ENCODE data around the gene TAF11L4. TPM values are rescaled to one million over a fixed set of nuclear protein-coding genes. Genes with fewer than 3 reads are reported as not detected.
"Not testable (repeated sequence)": the region's sequence is repeated elsewhere in the genome, so short reads cannot be mapped to it uniquely, and the experiment has no call there.

TAF11L4 gene
- total RNA-seq, 3 donors from 2014 or later (not counting 1 experiment from before 2014, with no cell fraction given) = not detected

DNA sequence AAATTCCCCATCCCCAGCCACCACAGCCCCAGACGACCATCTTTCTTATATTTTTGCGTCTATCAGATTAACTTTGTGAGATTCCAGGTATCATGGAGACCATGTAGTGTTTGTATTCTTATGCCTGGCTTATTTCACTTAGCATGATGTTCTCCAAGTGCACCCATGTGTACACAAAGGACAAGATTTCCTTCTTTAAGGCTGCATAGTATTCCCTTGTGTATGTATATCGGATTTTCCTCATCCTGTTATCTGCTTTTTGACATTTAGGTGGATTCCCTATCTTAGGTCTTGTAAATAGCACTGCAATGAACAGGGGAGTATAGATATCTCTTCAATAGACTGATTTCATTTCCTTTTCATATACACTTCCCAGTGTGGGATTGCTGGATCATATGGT lies 28.8 kb upstream of the TAF11L4 start:
- no peak overlapping the region for H3K4me3 Mint-ChIP-seq
- H3K4me3 ChIP-seq (ENCODE audit: low read length) = no peak overlapping the region
- no peaks in the 10 kb centered on the region for H3K27me3 Mint-ChIP-seq (ENCODE audit: low read depth in 2 of 2)
- peaks cover 11 to 19% of the 10 kb centered on the region in 2 donors for H3K9me3 Mint-ChIP-seq
- TF ChIP-seq, protein P1, sequence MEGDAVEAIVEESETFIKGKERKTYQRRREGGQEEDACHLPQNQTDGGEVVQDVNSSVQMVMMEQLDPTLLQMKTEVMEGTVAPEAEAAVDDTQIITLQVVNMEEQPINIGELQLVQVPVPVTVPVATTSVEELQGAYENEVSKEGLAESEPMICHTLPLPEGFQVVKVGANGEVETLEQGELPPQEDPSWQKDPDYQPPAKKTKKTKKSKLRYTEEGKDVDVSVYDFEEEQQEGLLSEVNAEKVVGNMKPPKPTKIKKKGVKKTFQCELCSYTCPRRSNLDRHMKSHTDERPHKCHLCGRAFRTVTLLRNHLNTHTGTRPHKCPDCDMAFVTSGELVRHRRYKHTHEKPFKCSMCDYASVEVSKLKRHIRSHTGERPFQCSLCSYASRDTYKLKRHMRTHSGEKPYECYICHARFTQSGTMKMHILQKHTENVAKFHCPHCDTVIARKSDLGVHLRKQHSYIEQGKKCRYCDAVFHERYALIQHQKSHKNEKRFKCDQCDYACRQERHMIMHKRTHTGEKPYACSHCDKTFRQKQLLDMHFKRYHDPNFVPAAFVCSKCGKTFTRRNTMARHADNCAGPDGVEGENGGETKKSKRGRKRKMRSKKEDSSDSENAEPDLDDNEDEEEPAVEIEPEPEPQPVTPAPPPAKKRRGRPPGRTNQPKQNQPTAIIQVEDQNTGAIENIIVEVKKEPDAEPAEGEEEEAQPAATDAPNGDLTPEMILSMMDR (IDR thresholded peaks at IDR 0.05) = no peak
- intact Hi-C loops (cut with micrococcal nuclease) = no loop called here
- DNase-seq (no peak), ATAC-seq (no peak)
- no peaks in the 10 kb centered on the region for H3K4me1 ChIP-seq (ENCODE audit: control insufficient read depth, insufficient read depth, low read length)
- H3K27ac Mint-ChIP-seq = no peak overlapping the region
- H3K9me3 ChIP-seq (ENCODE audit: control insufficient read depth, insufficient read depth, low read length) = peaks cover 3% of the 10 kb centered on the region
- H3K36me3 ChIP-seq (ENCODE audit: control insufficient read depth, insufficient read depth, low read length) = no peaks in the 10 kb centered on the region
- no peak overlapping the region for H3K27ac ChIP-seq (ENCODE audit: low read length)
- H3K27me3 ChIP-seq (ENCODE audit: control insufficient read depth, insufficient read depth, low read length) = no peaks in the 10 kb centered on the region
- WGBS (ENCODE audit: insufficient coverage) = 100% methylated on average over 3 of the region's 3 CpGs
- no peaks in the 10 kb centered on the region for H3K4me1 Mint-ChIP-seq
- peaks cover 20% of the 10 kb centered on the region for H3K36me3 Mint-ChIP-seq

DNA sequence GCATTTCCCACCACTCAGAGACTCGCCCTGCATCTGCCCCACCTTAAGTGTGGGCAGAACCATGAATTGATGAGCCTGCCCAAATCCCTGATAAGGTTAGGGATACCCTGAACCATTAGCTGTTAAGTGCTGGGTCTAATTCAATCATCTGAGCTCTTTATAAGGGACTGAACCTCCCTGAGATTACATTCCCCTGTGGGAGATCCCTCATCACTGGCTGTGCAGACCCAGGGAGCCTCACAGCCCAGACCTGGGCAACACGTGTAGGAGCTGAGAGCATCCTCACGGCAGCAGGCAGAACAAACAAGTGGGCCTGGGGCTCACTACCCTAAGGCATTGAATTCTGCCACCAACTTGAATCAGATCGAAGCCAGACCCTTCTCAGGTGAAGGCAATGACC lies 24.2 kb upstream of the TAF11L4 start:
- TF ChIP-seq, protein P1 (IDR thresholded peaks at IDR 0.05) = no peak
- Mint-ChIP-seq H3K36me3 (peaks cover 13% of the 10 kb centered on the region), H3K9me3 (peaks cover 19% of the 10 kb centered on the region in 2 donors), H3K27me3 (ENCODE audit: low read depth in 2 of 2) (no peaks in the 10 kb centered on the region), H3K4me1 (no peaks in the 10 kb centered on the region), H3K27ac (no peak overlapping the region), H3K4me3 (no peak overlapping the region)
- intact Hi-C loops (cut with micrococcal nuclease) = no loop called here
- DNase-seq = no peak
- Histone ChIP-seq H3K27me3 (ENCODE audit: control insufficient read depth, insufficient read depth, low read length) (no peaks in the 10 kb centered on the region), H3K36me3 (ENCODE audit: control insufficient read depth, insufficient read depth, low read length) (no peaks in the 10 kb centered on the region), H3K4me3 (ENCODE audit: low read length) (no peak overlapping the region), H3K27ac (ENCODE audit: low read length) (no peak overlapping the region), H3K4me1 (ENCODE audit: control insufficient read depth, insufficient read depth, low read length) (no peaks in the 10 kb centered on the region), H3K9me3 (ENCODE audit: control insufficient read depth, insufficient read depth, low read length) (no peaks in the 10 kb centered on the region)
- 72% methylated on average over 4 of the region's 4 CpGs for WGBS (ENCODE audit: insufficient coverage)
- no peak for ATAC-seq

DNA sequence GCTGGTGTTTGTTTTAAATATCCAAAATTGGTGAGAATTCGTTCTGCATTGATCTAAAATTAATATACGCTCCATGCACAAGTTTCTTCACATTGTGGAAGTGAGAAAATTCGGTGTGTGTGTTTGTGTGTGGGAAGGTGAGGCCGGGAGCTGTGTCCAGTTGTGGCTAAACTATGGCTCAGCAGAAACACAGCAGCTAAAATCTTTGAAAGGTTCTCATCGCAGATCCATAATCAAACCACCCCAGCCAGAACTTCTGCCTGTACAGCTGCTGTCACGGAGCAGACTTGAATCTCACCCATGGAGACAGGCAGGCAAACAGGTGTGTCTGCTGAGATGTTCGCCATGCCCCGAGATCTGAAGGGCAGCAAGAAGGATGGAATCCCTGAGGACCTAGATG lies 23.7 kb upstream of the TAF11L4 start, which contains the start of gene TAF11L2:
Gene TAF11L2 (plus strand): TSS at position 301 of the 400 bp plus-strand sequence.
- WGBS (ENCODE audit: insufficient coverage) = 84% methylated on average over 8 of the region's 8 CpGs
- H3K4me3 Mint-ChIP-seq; ATAC-seq; DNase-seq; H3K36me3 ChIP-seq (ENCODE audit: control insufficient read depth, insufficient read depth, low read length); H3K27ac Mint-ChIP-seq; H3K36me3 Mint-ChIP-seq; H3K27ac ChIP-seq (ENCODE audit: low read length); H3K4me1 Mint-ChIP-seq; H3K4me1 ChIP-seq (ENCODE audit: control insufficient read depth, insufficient read depth, low read length); H3K27me3 ChIP-seq (ENCODE audit: control insufficient read depth, insufficient read depth, low read length); H3K27me3 Mint-ChIP-seq (ENCODE audit: low read depth in 2 of 2); H3K9me3 ChIP-seq (ENCODE audit: control insufficient read depth, insufficient read depth, low read length); intact Hi-C loops (cut with micrococcal nuclease); H3K4me3 ChIP-seq (ENCODE audit: low read length): not testable (repeated sequence)
- H3K9me3 Mint-ChIP-seq = peaks cover 14 to 15% of the 10 kb centered on the region in 2 donors

DNA sequence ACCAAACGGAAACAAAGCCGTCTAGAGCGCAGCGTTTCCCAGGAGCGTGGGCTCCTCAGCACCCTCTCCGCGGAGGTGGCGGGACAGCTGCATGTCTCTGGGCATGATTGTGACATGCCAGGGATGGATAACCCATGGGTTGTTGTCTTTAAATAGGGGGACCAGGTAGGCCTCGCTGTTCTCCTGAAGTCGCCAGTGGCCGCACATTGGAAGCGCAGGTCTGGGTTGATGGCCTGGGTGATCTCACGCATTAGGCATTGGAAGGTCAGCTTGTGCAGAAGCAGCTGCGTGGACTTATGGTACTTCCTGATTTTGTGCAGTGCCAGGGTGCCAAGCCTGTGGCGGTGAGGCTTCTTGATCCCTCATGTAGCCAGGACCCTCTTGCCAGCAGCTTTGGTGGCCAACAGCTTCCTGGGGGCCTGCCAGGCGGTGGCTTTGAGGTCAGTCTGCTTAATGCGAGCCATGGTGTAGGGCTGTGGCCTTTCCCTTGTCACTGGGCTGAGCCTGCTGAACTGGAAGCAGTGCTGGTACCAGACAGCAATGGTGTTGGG lies 9.8 kb upstream of the TAF11L4 start:
- Mint-ChIP-seq H3K4me1 (no peaks in the 10 kb centered on the region), H3K27me3 (ENCODE audit: low read depth in 2 of 2) (no peaks in the 10 kb centered on the region), H3K27ac (no peak overlapping the region), H3K4me3 (no peak overlapping the region), H3K9me3 (peaks cover 8 to 11% of the 10 kb centered on the region in 2 donors), H3K36me3 (no peaks in the 10 kb centered on the region)
- ATAC-seq (no peak), DNase-seq (no peak)
- Histone ChIP-seq H3K9me3 (ENCODE audit: control insufficient read depth, insufficient read depth, low read length) (peaks cover 8% of the 10 kb centered on the region), H3K4me1 (ENCODE audit: control insufficient read depth, insufficient read depth, low read length) (no peaks in the 10 kb centered on the region), H3K36me3 (ENCODE audit: control insufficient read depth, insufficient read depth, low read length) (no peaks in the 10 kb centered on the region), H3K27me3 (ENCODE audit: control insufficient read depth, insufficient read depth, low read length) (no peaks in the 10 kb centered on the region), H3K4me3 (ENCODE audit: low read length) (no peak overlapping the region), H3K27ac (ENCODE audit: low read length) (no peak overlapping the region)
- 90% methylated on average over 17 of the region's 17 CpGs for WGBS (ENCODE audit: insufficient coverage)
- TF ChIP-seq, protein P1 (IDR thresholded peaks at IDR 0.05) = no peak
- intact Hi-C loops (cut with micrococcal nuclease) = no loop called here

DNA sequence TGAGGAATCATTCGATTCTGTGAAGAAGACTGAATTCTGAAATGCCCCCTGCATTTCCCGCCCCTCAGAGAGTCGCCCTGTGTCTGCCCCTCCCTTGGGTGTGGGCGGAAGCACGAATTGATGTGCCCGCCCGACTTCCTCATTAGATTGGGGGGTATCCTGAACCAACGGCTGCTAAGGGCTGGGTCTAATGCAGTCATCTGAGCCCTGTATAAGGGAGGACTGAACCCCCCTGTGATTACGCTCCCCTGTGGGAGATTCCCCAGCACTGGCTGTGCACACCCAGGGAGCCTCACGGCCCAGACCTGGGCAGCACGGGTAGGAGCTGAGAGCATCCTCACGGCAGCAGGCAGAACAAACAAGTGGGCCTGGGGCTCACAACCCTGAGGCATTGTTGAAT lies 4.1 kb upstream of the TAF11L4 start:
- not testable (repeated sequence) for H3K36me3 Mint-ChIP-seq, ATAC-seq

DNA sequence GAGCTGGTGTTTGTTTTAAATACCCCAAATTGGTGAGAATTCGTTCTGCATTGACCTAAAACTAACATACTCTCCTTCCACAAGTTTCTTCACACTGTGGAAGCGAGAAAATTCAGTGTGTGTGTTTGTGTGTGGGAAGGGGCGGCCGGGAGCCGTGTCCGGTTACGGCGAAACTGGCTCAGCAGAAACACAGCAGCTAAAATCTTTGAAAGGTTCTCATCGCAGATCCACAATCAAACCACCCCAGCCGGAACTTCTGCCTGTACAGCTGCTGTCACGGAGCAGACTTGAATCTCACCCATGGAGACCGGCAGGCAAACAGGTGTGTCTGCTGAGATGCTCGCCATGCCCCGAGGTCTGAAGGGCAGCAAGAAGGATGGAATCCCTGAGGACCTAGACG lies 3.5 kb upstream of the TAF11L4 start, which contains the start of gene TAF11L3:
Gene TAF11L3 (plus strand): TSS at position 301 of the 400 bp plus-strand sequence.
- intact Hi-C loops (cut with micrococcal nuclease); H3K4me3 ChIP-seq (ENCODE audit: low read length); H3K36me3 ChIP-seq (ENCODE audit: control insufficient read depth, insufficient read depth, low read length); DNase-seq; H3K27ac Mint-ChIP-seq; H3K27me3 ChIP-seq (ENCODE audit: control insufficient read depth, insufficient read depth, low read length); H3K27me3 Mint-ChIP-seq (ENCODE audit: low read depth in 2 of 2); H3K9me3 ChIP-seq (ENCODE audit: control insufficient read depth, insufficient read depth, low read length); H3K4me1 ChIP-seq (ENCODE audit: control insufficient read depth, insufficient read depth, low read length); H3K4me1 Mint-ChIP-seq; H3K27ac ChIP-seq (ENCODE audit: low read length); ATAC-seq; H3K4me3 Mint-ChIP-seq; H3K9me3 Mint-ChIP-seq; H3K36me3 Mint-ChIP-seq: not testable (repeated sequence)
- no CpG with 5 or more reads among the region's 15 CpGs for WGBS (ENCODE audit: insufficient coverage)

More for the DNA sequence above, 4.1 kb upstream of the TAF11L4 start:
- H3K4me3 Mint-ChIP-seq; H3K36me3 ChIP-seq (ENCODE audit: control insufficient read depth, insufficient read depth, low read length); H3K4me1 Mint-ChIP-seq; H3K27me3 Mint-ChIP-seq (ENCODE audit: low read depth in 2 of 2); H3K9me3 Mint-ChIP-seq; H3K4me1 ChIP-seq (ENCODE audit: control insufficient read depth, insufficient read depth, low read length); H3K9me3 ChIP-seq (ENCODE audit: control insufficient read depth, insufficient read depth, low read length); H3K27ac Mint-ChIP-seq; H3K27me3 ChIP-seq (ENCODE audit: control insufficient read depth, insufficient read depth, low read length); intact Hi-C loops (cut with micrococcal nuclease); H3K27ac ChIP-seq (ENCODE audit: low read length); H3K4me3 ChIP-seq (ENCODE audit: low read length): not testable (repeated sequence)
- peak in 1 of 2 donors; percentile 25 for DNase-seq
- 90% methylated on average over 4 of the region's 12 CpGs for WGBS (ENCODE audit: insufficient coverage)

Measured in natural killer cell (primary cell).